Uterus (tissue), 2 donors: ENCODE data around the gene GPR158.

Experiments used
- CTCF ChIP-seq, 4 experiments: fragments of 200-600 bp in 2 of 4; fragments of 450-650 bp in 2 of 4; sonication (generic) in 2 of 4; IDR thresholded peaks; one replicate each; pipeline ENCODE4 v1.5.1; 2016 to 2019; ENCODE audit warnings: antibody characterized with exemption in 4 of 4, mild to moderate bottlenecking in 2 of 4, moderate library complexity in 1 of 4
- POLR2A ChIP-seq, 2 donors: fragments of 450-650 bp; IDR thresholded peaks; one replicate each; pipeline ENCODE4 v1.6.1; 2016; ENCODE audit warnings: antibody characterized with exemption in 2 of 2, mild to moderate bottlenecking in 1 of 2, moderate library complexity in 1 of 2

- TF ChIP-seq CTCF (IDR thresholded peaks at IDR 0.05) (no peak), POLR2A (IDR thresholded peaks at IDR 0.05) (no peak)
Measured at GRCh38 chr10:25180801-25181200, 6.0 kb downstream of the GPR158 start.
